Measurements from ENCODE around the gene PITPNC1.
A peak's percentile ranks its signal among the peaks of the same experiment; 100 is the strongest.
"Not testable (repeated sequence)": the region's sequence is repeated elsewhere in the genome, so short reads cannot be mapped to it uniquely, and the experiment has no call there.

The PITPNC1 gene

GRCh38 chr17:67390646-67391361 lies 13.7 kb downstream of the PITPNC1 start:
- Histone ChIP-seq H3K4me3 (no peak overlapping the region), H3K27ac (peak overlapping the region in 14 of 21 experiments; percentile 4 to 61 (median 43))

GRCh38 chr17:67392111-67392510 lies 15.0 kb downstream of the PITPNC1 start:
- H3K27ac ChIP-seq: peak overlapping the region in 1 of 21 experiments; percentile 58

GRCh38 chr17:67393809-67394397 lies 16.8 kb downstream of the PITPNC1 start:
- H3K27ac ChIP-seq: no peak overlapping the region
- no peak overlapping the region for H3K4me3 ChIP-seq

More at GRCh38 chr17:67392111-67392510, 15.0 kb downstream of the PITPNC1 start:
- no peak overlapping the region for H3K4me3 ChIP-seq

GRCh38 chr17:67399676-67400075 lies 22.6 kb downstream of the PITPNC1 start:
- Histone ChIP-seq H3K4me3 (no peak overlapping the region), H3K27ac (no peak overlapping the region)

GRCh38 chr17:67400193-67400592 lies 23.1 kb downstream of the PITPNC1 start:
- H3K4me3 ChIP-seq: no peak overlapping the region

GRCh38 chr17:67401106-67401505 lies 24.0 kb downstream of the PITPNC1 start:
- H3K27ac ChIP-seq: no peak overlapping the region
- H3K4me3 ChIP-seq: no peak overlapping the region

More at GRCh38 chr17:67400193-67400592, 23.1 kb downstream of the PITPNC1 start:
- H3K27ac ChIP-seq: no peak overlapping the region

GRCh38 chr17:67401598-67402504 lies 24.8 kb downstream of the PITPNC1 start:
- no peak overlapping the region for H3K4me3 ChIP-seq
- peak overlapping the region in 1 of 21 experiments; percentile 35 for H3K27ac ChIP-seq

GRCh38 chr17:67403065-67403464 lies 26.0 kb downstream of the PITPNC1 start:
- Histone ChIP-seq H3K27ac (peak overlapping the region in 1 of 21 experiments; percentile 1), H3K4me3 (no peak overlapping the region)

GRCh38 chr17:67403483-67403882 lies 26.4 kb downstream of the PITPNC1 start:
- H3K4me3 ChIP-seq: no peak overlapping the region
- H3K27ac ChIP-seq: no peak overlapping the region

GRCh38 chr17:67408455-67408830 lies 31.4 kb downstream of the PITPNC1 start:
- not testable (repeated sequence) for H3K4me3 ChIP-seq, H3K27ac ChIP-seq

GRCh38 chr17:67411397-67411796 lies 34.3 kb downstream of the PITPNC1 start:
- H3K27ac ChIP-seq: no peak overlapping the region

GRCh38 chr17:67412032-67412431 lies 35.0 kb downstream of the PITPNC1 start:
- Histone ChIP-seq H3K4me3 (no peak overlapping the region), H3K27ac (no peak overlapping the region)

More at GRCh38 chr17:67411397-67411796, 34.3 kb downstream of the PITPNC1 start:
- H3K4me3 ChIP-seq: no peak overlapping the region

GRCh38 chr17:67412941-67413340 lies 35.9 kb downstream of the PITPNC1 start:
- H3K4me3 ChIP-seq: no peak overlapping the region
- no peak overlapping the region for H3K27ac ChIP-seq

- Histone ChIP-seq H3K4me3 (no peak overlapping the region), H3K27ac (no peak overlapping the region)
These were observed 36.3 kb downstream of the PITPNC1 start for GRCh38 chr17:67413388-67413787.

- no peak overlapping the region for H3K4me3 ChIP-seq
- no peak overlapping the region for H3K27ac ChIP-seq
These were observed 37.0 kb downstream of the PITPNC1 start for GRCh38 chr17:67414130-67414529.

GRCh38 chr17:67414559-67414958 lies 37.5 kb downstream of the PITPNC1 start:
- Histone ChIP-seq H3K4me3 (no peak overlapping the region), H3K27ac (no peak overlapping the region)

GRCh38 chr17:67415291-67415690 lies 38.2 kb downstream of the PITPNC1 start:
- Histone ChIP-seq H3K4me3 (no peak overlapping the region), H3K27ac (no peak overlapping the region)

- H3K4me3 ChIP-seq: no peak overlapping the region
- H3K27ac ChIP-seq: no peak overlapping the region
These were observed 40.4 kb downstream of the PITPNC1 start for GRCh38 chr17:67417507-67417906.

GRCh38 chr17:67420994-67421393 lies 43.9 kb downstream of the PITPNC1 start:
- H3K27ac ChIP-seq: peak overlapping the region in 13 of 21 experiments; percentile 2 to 80 (median 32)
- H3K4me3 ChIP-seq: no peak overlapping the region

- no peak overlapping the region for H3K4me3 ChIP-seq
- peak overlapping the region in 15 of 21 experiments; percentile 20 to 80 (median 55) for H3K27ac ChIP-seq
These were observed 44.8 kb downstream of the PITPNC1 start for GRCh38 chr17:67421869-67422273.
